Stimulated activated CD4-positive, alpha-beta T cell treated with anti-CD3 and anti-CD28 coated beads, TNF-alpha, amount 100 ng/mL, for 24 hours (primary cell): ENCODE data around the gene AGAP1.
"Not testable (repeated sequence)": the region's sequence is repeated elsewhere in the genome, so short reads cannot be mapped to it uniquely, and the experiment has no call there.

Experiments
- DNase-seq, 3 experiments: peaks; one replicate each; pipeline ENCODE4 v3.0.0-alpha.2; 2020; ENCODE audit warnings: low read depth in 3 of 3

AGAP1 gene

DNA sequence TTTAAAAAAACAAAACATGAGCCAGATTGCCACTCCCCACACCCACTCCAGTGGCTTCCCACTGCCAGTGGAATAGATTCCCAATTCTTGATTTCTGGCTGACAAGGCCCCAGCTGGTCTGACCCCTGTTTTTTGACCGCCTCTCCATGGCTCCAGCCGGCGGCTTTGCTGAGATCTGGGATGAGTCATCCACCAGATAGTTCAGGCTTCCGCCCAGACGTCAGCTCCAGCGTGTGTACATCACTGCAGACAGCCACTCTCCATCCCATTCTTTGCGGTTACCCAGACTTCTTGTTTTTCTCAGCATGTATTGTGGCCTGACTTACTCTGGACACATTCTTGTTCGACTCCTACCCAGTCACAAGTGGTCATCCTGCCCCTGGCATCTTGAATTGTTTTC, 446.5 kb downstream of the AGAP1 start:
- DNase-seq: no peak

GRCh38 chr2:235944591-235944990, 450.7 kb downstream of the AGAP1 start:
- no peak for DNase-seq

DNA sequence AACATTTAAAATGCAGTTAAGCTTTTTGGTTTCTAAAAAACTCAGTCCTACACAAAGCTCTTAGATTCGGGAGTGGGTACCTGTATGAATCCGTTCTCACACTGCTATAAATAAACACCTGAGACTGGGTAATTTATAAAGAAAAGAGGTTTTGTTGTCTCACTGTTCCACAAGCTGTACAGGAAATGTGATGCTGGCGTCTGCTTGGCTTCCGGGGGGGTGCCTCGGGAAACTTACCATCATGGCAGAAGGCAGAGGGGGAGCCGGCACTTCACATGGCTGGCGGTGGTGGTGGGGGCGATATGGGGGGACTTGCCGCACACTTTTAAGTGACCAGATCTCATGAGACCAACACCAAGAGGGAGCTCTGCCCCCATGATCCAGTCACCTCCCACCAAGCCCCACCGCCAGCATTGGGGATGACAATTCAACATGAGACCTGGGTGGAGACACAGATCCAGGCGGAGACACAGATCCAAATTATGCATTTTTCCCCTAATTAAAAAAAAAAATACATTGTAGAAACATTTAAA, 451.8 kb downstream of the AGAP1 start:
- no peak for DNase-seq

DNA sequence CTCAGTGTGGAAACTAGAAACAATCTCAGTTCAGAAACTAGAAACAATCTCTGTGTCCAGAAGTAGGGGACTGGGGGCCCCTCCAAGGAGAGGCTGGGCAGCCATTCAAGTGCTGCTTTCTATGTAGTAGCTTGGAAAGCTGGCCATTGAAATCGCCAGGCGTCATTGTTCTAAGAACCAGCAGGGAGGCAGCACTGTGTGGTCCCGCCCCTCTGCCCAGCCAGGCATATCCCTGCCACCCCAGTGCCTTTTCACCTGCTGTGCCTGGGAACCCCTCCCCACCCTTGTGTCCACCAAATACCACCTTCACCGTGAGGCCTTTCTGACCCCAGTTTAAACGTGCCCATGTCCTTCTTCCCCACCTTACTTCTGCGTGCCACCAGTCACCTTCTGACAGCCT, 452.7 kb downstream of the AGAP1 start:
- DNase-seq: no peak

DNA sequence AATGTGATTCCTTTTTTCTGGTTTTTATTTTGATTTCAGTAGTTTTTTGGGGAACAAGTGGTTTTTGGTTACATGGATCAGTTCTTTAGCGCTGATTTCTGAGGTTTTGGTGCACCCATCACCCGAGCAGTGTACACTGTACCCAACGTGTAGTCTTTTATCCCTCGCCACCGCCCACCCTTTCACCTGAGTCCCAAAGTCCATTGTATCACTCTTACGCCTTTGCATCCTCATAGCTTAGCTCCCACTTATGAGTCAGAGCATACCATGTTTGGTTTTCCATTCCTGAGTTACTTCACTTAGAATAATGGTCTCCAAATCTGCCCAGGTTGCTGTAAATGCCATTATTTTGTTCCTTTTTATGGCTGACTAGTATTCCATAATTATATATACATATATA, 453.2 kb downstream of the AGAP1 start:
- not testable (repeated sequence) for DNase-seq

GRCh38 chr2:235949567-235950472, 456.0 kb downstream of the AGAP1 start:
- no peak for DNase-seq

DNA sequence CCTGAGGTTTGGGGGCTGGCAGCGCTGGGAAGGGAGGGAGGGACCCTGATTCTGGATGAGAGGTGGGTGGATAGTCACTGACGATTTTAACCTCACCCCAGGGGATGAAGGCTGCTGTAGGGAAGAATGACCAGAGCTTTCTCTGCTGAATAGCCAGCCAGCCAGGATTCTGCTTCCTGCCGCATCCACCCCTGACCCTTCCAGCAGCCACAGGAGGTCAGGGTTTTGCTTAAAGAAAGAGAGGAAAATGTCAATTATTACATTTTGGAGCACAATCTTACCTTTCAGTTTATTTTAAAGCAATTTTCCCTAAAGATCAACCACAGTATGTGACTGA, 456.6 kb downstream of the AGAP1 start:
- no peak for DNase-seq

DNA sequence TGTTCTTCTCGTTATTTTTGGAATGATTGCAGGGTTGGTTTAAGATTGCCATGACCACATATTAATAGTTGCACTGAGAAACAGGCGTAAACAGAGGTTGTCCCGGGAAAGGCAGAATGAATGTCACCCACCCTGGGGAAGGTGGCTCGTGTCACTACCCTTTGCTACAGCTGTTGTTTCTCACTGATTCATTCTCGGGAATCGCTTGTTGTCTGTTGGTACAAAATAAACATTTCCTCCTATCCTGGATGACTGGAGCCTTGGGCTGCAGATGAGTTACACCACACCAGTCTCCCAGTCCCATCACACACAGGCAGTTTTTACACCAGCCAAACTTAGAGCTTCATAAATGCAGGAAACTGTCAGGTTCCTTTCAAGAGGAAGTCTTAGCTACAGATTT, 457.6 kb downstream of the AGAP1 start:
- DNase-seq: no peak

DNA sequence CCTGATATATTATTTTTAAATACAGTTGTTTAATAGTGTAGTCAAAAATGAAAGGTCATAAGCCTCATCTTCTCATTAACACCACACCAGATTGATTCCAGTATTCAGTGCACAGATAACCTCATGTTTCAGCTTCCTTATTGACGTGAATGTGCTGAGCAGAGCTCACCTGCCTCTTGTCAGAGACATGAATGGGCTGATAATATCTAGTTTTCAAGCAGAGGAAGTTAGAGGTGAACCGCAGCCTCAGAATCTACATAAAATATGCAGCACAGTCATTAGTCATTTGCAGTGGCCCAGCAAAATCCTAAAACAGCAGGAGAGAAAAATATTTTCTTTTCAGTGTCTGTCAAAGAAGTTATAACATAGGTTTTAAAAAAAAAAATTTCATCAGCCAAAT, 458.1 kb downstream of the AGAP1 start:
- no peak for DNase-seq

GRCh38 chr2:235952714-235953113, 458.9 kb downstream of the AGAP1 start:
- DNase-seq: no peak

DNA sequence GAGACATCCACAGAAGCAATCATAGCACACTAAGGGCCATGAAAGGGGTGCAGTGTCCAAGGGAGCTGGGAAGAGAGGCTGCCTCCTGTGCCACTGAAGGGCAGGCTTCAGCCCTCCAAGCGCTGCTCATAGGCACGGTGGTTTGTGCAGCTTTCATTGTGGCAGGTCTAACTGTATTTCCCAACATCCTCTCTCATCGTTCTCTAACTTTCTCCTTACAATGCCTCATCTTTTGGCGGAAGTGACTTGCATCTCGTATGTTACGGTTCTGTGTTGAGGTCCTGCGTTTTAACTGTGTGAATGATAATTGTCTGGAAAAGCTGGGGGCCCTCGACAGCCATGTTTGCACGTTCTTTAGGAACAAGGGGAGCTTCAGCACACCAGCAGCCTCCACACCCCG, 460.4 kb downstream of the AGAP1 start:
- no peak for DNase-seq

DNA sequence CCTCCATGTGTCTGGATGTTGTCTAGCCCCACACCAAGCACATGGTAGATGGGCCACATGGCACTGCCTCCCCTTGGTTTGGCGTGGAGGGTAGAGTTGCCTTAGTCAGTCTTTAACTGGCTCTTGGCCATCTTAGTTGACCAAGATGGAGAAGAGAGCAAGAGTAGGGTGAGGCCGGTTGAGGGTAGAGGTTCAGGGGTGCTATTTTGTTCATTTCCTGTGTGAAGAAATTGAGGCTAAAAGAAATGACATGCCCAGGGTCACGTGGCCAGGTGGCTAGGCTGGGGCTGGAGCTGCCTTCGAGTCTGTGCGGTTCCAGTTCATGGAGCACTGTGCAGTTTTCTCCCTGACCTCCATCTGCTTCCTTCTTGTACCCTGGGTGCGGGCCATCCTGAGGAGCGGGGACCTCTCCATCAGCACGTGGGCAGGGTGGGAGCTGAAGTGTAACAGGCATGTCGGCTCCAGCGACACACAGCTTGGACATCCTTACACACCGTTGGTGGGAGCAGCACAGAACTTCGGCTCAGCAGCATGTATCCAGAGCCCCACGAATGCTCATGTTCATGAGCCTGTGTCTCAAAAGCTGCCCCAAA, 461.1 kb downstream of the AGAP1 start:
- DNase-seq: no peak

GRCh38 chr2:235955664-235956063, 461.8 kb downstream of the AGAP1 start:
- DNase-seq: no peak

- DNase-seq: no peak
Observed at GRCh38 chr2:235956281-235956970, 462.6 kb downstream of the AGAP1 start.

DNA sequence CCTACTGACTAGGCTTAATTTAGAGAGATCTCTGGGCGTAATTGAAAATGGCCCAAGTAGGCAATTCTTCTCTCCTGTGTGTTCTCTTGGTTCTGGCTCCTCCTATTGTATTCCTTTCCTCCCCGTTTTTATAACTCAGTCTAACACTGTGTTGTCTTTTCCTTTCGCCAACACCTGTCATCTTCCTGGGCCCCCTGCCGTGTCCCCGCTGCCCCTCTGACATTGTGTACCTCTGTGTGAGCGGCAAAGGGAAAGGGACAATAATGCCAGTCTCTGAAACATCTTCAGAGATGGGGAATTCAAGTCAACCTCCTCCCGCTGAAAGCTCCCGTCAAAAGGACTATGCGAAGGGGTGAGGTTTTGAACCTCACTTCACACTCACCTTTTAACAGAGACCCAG, 463.4 kb downstream of the AGAP1 start:
- DNase-seq: no peak

DNA sequence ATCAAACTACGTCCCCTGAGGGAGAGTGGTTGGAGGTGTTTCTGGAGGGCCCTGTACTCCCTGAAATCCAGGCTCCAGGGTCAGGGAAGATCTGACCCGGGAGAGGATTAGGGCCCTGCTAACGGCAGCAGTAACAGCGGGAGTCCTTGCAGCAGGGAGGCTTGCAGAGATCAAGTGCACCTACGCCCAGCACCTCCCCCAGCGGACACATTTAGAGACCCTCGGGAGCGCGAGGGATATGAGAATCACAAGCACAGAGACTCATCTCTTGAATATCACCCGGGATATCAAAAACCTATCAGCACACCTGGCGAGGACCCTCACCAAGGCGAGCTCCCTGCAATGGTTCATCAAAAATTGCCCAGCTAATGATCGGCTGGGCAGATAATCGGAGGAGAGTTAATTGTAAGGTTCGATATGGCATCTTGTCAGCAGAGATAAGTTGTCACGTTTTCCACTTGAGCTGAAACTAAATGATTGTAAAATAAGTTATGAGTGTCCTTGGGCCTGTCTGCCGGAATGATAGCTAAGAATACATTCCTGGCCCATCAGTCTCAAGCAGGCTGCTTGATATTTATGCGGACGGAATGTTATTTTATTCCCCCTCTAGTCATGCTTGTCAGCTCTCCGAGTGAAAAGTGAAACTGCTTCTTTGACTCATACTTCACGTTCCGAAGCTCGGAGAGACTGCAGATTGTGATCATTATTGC, 464.5 kb downstream of the AGAP1 start:
- no peak for DNase-seq

DNA sequence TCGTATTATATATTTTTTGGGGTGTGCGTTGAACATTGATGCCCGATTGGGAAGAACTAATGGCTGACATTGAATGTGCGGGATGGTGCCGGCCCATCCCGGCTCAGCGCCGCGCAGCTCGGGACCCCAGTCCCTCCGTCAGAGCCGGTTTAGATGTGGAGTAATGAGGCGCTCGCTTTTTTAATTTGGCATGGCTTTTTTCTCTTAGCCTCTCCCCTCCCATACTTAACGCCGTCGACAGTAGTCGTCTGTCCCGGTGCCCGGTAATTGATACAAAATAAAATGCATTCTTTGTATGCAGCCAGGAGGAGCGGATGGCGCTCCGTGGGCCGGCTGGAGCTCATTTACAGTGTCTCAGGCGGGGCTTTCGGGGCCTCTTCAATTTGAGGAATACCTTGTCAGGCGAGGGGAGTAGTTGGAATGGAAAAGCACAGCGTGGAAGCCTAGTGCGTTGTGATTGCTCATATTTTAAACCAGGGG, 465.1 kb downstream of the AGAP1 start:
- DNase-seq: no peak

DNA sequence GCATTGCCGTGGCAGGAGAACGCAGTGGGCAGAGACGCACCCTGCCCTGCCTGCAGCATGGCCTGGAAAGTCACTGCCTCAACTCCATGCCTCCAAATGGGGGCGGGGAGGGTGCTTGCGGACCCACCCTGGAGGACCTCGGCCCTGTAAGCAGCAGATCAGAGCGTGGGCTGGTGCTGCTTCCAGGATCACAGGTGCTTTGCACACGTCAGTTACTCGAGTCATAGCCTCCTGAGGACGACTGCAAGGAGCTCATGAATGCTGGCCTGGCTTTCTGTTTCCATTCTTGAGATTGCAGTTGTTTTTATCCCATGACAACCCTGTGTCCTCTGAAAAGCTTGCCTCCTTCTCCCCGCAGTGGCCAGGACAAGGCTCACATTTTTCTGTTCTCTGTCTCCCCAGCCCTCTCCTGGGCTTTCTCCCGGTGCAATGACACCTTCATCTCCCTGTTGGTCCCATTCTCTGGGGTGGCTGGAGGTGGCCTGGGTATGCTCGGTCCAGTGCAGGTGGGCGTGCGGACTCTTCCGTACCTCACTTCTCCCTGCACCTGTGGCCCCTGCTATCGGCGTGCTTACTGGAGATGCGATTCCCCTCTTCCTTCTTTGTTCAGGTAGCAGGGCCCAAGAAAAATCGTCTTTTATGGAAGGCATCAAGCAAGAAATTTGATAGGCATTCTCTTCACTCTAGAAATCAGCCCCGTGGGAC, 466.3 kb downstream of the AGAP1 start:
- DNase-seq: no peak

DNA sequence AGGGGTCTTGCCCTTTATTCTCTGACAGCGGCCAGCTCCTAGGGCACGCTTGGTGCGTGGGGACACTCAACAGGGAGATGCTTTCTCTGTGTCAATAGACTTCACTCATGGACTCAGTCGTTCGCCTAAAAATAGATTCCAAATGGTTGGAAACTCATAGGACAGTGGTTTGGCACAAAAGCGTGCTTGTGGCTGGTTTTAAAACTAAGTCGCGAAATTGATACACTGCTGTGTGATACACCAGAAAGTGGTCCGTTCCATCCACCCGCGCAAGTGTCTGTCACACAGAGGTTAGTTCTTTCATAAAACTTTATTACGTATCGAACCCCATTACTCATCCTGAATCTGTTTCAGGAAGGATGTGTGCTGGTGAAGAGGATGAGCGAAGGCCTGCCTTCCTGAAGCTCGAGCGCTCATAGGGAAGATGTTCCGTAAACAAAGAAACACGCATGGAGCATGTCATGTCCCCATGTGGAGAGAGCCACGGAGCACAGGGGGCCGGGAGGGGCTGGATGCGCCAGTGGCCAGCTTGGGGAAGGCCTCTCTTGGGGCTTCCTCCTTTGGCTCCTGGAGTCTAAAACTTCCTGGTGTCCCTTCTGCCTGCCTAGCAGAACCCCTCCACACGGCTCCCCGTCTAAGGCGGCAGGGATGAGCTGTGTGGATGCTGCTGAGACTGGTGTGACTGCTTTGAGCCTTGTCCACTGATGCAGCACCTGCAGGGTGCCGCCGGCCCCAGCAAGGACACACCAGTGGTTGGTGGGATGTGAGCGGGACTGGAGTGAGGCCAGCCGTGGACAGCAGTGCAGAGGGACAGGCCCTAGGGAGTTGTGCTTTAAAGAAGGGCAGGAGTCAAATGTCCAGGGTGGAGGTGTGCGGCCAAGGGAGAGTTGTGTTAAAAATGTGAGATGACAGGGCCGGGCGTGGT, 467.1 kb downstream of the AGAP1 start:
- DNase-seq: no peak

GRCh38 chr2:235961711-235962110, 467.9 kb downstream of the AGAP1 start:
- DNase-seq: no peak
